Measurements from ENCODE around the gene HECW1.

The HECW1 gene

DNA sequence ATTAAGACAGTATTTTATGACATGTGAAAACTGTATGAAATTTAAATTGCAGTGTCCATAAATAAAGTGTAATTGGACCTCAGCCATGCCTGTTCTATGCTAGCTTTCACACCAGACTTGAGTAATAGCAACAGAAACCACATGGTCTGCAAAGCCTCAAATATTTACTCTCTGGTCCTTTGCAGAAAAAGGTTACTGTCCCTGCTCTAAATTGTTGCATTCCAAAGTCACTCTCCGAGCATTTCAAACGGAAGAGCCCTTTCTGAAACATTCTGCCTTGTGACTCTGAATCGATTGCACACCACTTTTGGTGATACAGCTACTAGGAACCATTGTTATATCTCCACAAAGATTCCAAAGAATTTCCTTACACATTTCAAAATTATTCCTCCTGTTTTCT lies 389.4 kb downstream of the HECW1 start:
- no peak for DNase-seq (ENCODE audit: low read depth in 2 of 2)

DNA sequence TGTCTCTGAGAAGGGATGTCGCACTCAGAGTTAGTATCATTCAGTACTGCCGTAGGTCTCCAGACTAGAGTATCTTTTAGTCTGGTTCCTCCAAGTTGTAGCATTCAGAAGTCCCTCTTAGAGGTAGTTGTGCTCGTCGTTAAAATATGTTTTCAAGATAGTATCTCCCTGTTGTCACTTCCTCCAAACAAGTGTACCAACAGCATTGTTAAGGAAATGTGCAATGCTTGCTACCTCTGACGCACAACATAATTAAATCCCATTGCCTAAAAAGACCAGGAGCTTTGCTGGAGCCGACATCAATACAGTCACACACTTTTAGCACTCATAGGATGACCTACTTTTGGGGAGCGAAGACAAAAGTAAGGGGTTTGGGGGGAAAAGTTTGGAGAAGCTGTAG lies 390.5 kb downstream of the HECW1 start:
- DNase-seq (ENCODE audit: low read depth in 2 of 2), result no peak

DNA sequence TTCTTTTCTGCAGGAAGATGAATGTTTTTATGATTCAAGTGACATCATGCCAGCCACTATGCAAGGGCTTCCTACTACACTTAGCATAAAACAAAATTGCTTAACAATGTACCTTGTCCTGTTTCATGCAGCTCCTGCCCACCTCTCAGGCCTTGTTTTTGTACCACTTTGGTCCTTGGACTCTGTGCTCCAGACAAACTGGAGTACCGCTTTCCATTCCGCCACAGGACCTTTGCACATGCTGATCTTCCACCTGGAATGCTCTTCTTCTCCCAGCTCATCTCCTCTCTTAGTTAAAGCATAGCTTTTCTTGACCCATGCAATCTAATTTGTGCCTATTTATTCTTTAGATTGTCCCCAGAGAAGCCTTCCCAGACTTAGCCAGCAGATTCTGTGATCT lies 393.0 kb downstream of the HECW1 start:
- no peak for DNase-seq (ENCODE audit: low read depth in 2 of 2)

DNA sequence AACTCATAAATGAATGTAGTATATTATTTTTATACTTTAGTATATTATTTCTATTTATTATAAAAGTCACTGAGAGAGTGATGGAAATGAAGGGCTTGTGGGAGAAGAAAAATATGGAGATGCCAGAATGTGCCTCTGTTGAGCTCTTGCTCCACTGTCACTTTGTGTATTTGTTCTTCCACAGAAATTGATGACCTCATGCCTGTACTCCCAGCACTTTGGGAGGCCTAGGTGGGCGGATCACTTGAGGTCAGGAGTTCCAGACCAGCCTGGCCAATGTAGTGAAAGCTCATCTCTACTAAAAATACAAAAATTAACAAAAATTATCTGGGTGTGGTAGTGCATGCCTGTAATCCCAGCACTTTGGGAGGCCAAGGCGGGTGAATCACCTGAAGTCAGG lies 394.0 kb downstream of the HECW1 start:
- DNase-seq (ENCODE audit: low read depth in 2 of 2), result no peak

DNA sequence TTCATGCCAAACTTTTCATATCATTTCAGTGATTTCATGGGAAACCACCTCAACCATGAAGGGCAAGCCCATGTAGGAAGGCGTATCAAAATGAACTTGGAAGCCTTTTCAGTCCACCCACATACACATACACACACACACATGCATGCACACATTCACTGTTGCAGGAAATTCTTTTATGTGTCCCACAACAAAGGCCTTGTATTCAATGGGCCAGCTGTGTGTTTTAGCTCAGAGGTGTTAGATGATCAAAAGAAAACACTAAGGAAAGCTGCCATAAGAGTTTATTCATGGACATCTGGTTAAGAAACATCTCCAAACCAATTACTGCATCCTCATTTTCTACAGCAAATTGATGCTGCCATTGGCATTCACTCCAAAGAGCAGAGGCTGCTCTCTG lies 396.0 kb downstream of the HECW1 start:
- no peak for DNase-seq (ENCODE audit: low read depth in 2 of 2)

DNA sequence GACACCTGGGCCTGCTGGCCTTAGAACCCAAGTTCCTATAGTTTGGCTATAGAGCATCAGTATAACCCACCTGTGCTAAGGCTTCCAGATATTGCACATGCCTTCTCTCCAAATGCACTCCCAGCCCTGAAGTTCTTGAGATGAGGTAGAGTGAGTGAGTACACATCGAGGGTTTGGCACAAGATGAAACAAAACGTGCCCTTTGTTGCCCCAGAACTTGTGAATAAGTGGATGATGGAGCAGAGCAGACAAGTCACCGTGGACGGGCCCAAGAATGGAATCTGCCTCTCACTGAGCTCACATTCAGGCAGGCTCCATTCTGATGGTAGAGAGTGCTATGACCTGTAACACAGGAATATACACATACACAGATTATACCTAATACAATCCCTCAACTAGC lies 397.5 kb downstream of the HECW1 start:
- DNase-seq (ENCODE audit: low read depth in 2 of 2), result no peak

DNA sequence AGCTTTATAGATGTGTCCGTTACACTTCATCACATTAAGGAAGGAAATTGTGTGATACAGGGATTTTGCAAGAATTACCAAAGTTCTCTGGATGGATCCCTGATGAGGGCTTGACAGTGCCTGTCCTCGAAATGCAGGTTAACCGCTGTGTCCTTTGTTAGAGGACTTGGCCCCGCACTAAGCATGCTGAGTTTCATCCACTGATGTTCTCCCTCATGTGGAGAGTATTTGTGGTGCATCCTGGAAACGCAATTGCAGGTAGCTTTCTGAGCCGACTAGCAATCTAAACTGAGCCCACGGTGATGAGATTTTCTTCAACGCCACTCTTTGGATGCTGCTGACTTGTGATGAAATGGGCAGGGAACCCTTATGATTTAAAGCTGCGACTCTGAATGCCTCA lies 398.6 kb downstream of the HECW1 start:
- no peak for DNase-seq (ENCODE audit: low read depth in 2 of 2)

DNA sequence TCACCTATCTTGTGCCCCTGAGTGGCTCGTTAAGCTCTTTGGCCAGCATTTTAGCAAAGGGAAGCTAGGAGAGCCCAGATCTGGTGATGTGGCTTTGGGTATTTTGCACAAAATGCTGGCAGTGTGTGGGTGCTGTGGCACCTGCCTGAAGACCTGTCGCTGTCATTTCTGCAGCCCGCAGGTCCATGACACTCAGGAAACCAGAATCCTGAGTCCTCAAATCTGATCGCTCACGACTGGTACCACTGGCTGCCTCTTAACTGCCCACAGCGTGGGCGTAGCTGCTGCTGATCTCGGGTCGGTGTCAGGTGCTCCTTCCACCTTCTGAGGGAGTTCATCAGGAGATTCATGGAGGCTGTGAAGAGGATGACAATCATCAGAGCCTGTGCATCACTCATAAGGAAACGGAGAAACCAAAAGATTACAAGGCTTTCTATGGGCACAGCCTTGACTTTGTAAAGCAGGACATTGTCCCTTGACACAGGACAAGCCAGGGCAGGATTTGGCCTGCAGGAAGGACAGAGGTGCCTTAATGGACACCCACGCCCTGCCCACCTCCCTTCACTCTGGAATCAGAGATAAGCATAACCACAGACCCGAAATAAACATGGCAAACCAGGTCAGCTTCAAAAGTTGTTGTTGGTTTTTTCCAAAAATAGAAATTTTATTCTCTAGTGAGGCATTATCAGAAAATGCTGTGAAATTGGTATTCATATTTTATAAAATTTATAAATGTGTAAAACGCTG lies 399.5 kb downstream of the HECW1 start:
- DNase-seq (ENCODE audit: low read depth in 2 of 2), result no peak

DNA sequence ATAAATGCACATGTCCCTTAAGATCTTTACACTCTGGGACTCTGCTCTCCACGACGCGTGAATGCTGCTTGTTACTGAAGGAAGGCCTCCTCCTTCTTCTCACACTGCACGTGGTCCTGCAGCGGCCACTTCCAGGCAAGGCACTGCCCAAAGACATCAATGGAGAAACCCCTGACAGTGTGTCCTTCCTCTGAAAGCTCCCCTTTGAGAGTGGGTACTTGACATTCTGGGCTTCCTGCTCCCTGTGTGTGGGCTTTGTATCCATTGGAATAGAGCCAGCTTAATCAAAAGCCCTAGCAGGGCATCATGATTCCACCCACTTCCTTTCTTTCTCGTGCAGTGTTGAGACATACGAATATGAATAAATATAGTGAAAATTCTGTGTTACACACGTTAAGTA lies 400.8 kb downstream of the HECW1 start:
- no peak for DNase-seq (ENCODE audit: low read depth in 2 of 2)

DNA sequence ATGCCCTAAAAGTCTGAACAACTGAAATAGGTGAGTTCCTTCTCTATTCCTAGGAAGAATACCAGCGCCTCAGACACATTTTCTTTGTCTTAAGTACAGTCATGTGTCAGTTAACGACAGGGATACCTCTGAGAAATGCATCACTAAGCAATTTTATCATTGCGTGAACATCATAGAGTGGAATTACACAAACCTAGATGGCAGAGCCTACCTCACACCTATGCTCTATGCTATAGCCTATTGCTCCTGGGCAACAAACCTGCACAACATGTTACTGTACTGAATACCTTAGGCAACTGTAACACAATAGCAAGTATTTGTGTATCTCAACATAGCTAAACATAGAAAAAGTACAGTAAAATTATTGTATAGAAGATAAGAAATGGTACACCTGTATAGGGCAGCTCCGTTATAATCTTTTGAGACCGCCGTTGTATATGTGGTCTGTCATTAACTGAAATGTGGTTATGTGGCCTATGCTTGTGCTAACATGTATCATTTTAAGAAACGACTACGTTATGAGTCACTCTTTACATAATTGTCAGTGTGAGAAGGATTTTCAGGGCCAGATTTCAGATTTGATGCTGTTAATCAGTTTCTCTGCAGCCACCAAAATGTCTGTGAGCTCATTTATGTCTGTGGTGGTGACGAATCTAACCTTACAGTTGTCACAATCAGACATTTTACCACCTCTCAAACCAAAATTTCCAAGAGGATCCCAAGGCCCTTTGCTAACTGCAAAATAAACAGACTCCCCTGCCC lies 404.3 kb downstream of the HECW1 start:
- DNase-seq (ENCODE audit: low read depth in 2 of 2), result no peak

DNA sequence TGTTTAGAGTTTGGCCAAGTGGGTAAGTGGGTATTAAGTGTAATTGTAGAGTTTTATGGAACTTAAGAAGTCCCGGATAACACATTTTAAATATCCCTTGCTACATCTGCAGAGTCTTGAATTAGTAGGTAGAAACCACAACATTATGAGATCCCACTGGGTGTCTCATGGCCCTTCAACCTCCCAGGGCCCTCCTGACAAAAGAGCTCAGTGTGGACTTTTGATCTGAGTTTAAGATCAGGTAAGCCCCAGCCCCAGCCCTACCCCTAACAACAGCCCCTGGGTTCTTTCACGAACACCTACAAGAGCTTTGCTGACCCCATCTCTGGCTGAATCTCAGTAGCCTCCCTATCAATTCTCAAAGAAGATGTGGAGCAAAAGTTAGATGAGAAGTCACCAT lies 405.0 kb downstream of the HECW1 start:
- no peak for DNase-seq (ENCODE audit: low read depth in 2 of 2)

DNA sequence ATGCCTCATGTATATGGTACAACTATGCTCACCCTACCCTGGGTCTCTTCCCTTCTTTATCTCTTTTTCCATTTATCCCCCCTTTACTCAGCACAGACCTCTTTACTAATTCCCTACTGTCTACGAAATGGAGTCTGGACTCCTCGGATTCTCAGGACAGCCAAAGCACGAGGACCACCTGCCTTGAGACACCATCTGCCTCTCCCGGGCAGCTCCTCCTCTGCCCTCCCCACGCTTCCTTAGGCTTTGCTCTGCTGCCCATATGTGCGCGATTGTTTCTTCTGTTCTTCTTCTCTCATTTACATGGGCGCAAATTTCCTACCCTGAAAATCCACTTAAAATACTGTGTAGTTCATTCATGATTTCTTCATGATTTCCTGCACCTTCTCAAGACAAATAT lies 407.8 kb downstream of the HECW1 start:
- no peak for DNase-seq (ENCODE audit: low read depth in 2 of 2)

DNA sequence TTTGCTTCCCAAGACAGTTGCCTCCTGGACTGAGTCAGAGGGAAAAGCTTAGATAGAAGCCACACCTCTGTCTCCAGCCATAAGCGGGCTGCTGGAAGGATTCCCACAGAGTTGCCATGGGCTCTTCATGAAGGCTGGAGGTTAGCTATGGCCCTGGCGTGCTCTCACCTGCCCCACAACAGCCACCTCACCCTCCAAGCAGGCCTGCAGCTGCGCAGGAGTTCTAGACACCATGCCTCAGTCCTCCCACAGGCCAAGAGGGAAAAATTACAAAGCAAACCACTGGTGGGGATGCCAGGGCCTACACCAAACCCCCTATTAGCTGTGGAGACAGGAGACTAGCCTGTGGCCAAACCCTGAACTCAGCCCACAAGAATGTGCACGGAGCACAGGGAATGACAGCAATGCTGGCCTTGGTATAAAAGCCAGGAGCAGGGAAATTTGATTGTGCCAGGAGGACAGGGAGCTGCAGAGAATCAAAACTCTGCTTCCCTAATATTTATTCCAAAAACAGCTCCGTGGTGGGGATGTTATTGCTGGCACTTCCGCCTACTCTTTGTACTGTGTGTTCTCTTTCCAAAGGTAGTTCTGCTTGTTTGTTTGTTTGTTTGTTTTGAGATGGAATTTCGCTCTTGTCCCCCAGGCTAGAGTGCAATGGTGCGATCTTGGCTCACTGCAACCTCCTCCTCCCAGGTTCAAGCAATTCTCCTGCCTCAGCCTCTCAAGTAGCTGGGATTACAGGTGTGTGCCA lies 410.1 kb downstream of the HECW1 start:
- no peak for DNase-seq (ENCODE audit: low read depth in 2 of 2)

DNA sequence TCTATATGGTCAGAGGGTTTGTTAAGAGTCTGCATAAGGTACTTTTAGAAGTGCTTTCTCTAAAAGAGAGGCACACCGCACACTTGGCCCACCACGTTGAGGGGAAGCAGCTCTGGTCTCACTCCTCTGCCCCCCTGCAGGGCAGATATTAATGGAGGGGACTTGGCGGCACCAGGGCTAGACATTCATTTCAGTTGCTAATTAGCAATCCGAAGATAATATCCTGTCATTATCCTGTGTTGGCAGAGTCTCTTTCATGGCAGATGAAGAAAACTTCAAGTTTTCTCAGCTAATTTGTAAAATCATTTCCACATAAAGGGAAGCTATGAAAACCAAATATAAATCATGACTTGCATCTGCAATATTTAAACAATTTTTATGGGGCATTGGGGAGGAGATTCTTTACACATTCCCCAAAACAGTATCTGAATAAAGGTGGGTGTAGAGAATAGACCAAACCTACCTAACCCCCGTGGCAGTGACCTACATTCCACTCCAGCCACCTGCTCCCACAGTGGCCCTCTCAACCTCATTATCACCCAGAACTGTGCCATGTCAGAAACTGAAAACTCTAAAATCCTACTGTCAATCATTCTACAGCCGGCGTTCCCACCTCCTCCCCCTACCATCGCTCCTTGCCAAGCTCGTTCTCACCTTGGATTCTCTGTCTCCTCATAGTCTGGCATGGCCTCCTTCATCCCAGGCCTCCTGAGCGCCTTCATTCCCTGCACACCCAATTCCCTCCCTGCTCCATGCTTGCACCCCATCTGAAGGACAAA lies 416.3 kb downstream of the HECW1 start:
- no peak for DNase-seq (ENCODE audit: low read depth in 2 of 2)

DNA sequence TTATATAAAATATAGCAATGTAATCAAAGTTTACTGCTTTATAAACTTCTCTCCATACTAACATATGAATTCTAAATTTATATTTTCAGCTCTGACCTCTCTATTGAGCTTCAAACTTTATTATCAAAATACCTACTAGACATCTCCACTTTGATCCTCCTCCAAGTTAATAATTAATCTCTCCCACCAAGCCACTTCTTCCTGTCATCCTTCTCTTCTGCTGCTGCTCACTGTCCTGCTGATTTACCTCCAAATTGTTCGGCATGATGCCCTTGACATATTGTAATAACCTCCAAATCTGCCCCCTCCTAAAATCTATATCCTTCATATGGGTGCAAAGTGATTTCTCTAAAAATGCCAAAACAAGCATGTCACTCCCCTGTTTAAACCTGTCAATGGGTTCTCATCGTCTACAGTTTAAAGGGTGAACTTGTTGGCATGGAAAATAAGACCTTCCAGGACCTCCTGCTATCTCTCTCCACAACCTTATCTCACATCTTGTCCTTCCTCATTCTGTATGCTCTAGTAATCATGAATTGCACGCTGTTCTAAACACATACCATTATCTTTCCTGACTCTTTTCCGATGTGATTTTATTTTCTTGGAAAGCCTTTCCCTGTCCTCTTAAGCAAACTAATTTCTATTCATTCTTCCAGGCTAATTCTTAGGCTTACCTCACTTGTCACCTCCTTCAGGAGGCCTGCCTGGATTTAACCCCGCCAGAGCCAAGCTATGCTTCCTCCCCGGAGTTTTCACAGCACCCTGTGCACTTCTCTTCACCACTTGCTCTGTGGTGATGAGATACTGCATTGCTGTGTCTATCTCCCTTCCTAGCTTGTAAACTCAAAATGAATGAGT lies 418.3 kb downstream of the HECW1 start:
- DNase-seq (ENCODE audit: low read depth in 2 of 2), result no peak

DNA sequence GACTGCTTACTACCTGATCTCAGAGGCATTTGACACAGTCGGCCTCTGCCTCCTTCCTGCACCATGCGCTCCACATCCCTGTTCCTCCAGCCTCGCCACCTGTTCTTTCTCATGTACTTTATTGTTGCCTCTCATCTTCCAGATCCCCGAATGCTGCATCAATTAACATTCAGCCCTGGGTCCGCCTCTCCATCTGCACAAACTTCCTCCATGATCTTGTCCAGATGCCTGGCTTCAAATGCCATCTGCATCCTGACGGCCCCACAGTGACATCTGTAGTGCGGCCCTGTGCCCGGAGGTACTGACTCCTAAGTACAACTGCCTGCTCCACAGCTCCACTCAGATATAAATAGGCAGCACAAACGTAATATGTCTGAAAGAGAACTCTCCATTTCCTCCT lies 419.3 kb downstream of the HECW1 start:
- DNase-seq (ENCODE audit: low read depth in 2 of 2), result no peak

DNA sequence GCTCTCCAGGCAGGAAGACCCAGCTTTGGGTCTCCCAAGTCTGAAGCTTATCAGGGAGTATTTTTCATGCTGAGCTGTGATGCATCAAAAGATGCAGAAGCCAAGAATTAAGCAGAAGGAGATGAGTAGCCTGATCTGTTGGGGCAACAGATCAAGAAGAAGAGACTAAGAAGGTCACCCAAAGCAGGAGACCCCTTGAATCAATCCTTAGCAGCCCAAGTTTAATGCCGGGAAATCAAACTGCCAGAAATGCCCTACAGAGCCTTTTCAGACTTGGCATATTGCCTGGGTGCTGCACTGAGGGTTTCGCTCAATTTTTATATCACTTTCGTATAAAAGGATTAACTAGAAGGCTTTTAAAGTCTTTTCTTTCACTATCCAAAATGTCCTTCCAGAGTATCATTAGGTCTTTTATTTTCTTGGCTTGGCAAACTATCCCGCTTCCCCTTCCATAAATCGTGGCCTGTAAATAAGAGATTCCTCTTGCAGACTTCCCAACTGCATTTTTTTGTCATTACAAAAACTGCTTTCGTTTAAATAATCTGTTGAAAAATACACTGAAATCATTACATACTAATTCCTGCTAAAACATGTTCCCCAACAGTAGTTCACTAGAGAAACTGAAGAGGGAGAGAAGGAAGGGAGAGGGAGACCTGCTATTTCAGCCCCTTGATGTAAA lies 421.5 kb downstream of the HECW1 start:
- DNase-seq (ENCODE audit: low read depth in 2 of 2), result no peak

DNA sequence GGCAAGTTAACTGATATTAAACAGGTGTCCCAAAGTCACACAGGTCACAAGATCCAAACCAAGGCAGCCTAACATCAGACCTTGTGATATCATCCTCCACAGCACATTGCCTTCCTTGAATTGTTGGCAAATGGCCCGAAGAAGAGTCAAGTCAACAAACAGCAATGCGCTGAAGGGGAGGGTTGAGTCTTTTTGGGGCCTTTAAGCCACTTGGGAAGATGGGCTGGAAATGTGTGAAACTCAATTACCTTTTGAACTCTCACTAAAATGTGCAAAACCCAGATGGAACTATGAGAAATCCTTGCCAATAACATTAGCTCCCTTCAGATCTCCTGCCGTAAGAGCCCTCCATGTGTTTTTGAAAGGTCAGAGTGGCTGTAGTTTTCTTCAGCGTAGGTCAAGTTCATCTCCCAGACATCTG lies 422.6 kb downstream of the HECW1 start:
- DNase-seq (ENCODE audit: low read depth in 2 of 2), result no peak

DNA sequence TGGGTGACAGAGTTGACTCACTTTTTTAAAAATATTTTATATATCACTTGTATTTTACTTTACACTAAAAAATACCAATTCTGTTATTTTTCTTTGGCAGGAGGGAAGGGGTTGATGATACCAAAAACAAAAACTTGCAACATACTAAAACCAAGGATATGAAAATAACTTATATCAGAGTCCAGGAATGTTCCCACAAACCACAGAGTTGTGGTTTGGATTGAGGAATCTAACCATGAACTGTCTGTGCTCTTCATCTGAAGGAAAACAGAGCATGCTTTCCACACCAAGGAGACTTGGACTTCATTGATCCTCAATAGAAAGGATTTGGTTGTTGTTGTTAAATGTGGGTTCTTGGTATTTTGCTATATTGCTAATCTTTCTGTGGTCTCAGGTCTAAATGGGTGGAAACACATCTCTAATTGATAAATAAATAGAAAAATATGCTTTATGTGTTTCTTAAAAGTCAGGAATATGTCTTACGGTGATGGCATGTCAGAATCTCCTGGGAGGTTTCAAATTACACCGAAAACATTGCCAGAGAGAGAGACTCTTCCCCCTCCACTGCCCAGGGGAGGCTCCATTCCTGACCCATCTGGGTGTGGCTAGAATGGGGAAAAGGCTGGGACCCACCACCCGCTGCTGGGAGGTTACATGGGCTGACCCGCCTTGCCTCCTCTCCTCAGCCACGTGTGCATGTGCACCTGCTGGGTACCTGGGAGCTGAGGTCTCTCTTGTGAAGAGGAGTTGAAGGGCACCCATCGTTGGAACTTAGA lies 423.6 kb downstream of the HECW1 start:
- no peak for DNase-seq (ENCODE audit: low read depth in 2 of 2)

DNA sequence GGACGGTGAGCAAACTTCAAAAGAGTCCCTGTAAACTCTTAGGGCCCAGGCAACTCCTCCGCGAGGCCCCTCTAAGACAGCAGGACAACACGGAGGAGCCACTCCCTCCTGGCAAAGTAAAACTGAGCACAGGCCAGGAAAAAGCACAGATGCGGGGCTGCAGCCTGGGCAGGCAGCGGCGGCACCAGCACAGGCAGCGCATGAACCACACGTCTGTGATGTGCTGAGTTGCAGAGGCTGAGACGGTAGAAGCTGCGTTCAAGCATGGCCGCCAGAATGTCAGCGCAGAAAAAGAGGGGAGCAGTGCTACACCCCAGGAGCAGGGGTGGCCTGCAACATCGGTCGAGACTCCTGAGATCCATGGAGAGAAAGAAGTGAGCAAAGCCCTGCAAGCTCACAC lies 424.3 kb downstream of the HECW1 start:
- DNase-seq (ENCODE audit: low read depth in 2 of 2), result no peak

Data from stimulated activated CD4-positive, alpha-beta T cell treated with anti-CD3 and anti-CD28 coated beads, Interleukin-1b, Interleukin-23, amount 100 ng/mL, for 4 hours (primary cell).